ENCODE measurements around the gene HLCS. TPM values are rescaled to one million over a fixed set of nuclear protein-coding genes. Genes with fewer than 3 reads are reported as not detected.
A peak's percentile ranks its signal among the peaks of the same experiment; 100 is the strongest.

The HLCS gene
- polyA plus RNA-seq, 4 donors, result 2.7 to 13.7 (median 4.9) TPM

DNA sequence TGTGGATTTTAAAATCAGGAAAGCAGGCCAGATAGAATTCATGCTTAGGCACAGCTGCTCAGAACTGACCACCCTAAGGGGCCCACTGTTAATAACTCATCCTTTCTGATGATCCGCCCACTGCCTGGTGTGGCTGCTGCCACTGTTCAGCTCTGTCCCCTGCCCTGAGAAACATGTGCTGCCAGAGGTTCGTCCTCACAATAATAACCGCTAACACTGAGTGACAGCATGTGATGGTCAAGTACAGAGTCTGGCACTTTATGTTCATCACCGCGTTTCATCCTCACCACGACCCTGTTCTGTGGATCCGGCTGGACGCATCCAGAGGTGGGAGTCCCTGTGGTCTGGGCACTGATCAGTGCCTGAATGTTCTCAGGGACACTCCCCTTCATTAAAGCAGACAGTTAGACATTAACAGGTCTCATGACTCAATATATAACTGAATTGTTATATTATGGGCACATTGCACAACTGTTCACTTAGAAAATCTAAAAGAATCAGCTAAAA is 159.0 kb downstream of the HLCS start:
- DNase-seq, result peak in 1 of 2 donors; percentile 89
- Histone ChIP-seq H3K36me3 (ENCODE audit: control insufficient read depth in 3 of 3, insufficient read depth in 2 of 3, low read depth in 1 of 3, low read length in 3 of 3) (peaks cover 0 to 6% (median 0%) of the 10 kb centered on the region in 3 donors), H3K4me3 (ENCODE audit: low read depth in 1 of 3, low read length in 3 of 3) (no peak overlapping the region), H3K27ac (ENCODE audit: low read depth in 1 of 3, low read length in 2 of 3) (peak overlapping the region in 1 of 3 donors; percentile 29), H3K27me3 (ENCODE audit: control insufficient read depth in 3 of 3, insufficient read depth in 3 of 3, low read length in 3 of 3) (no peaks in the 10 kb centered on the region), H3K4me1 (ENCODE audit: control insufficient read depth in 3 of 3, insufficient read depth in 2 of 3, low read depth in 1 of 3, low read length in 2 of 3) (peaks cover 0 to 9% (median 0%) of the 10 kb centered on the region in 3 donors), H3K9me3 (ENCODE audit: control insufficient read depth in 2 of 2, insufficient read depth in 1 of 2, low read depth in 1 of 2, low read length in 1 of 2) (no peaks in the 10 kb centered on the region)
- 89 to 95% (median 93%) methylated on average over 8 of the region's 8 CpGs for WGBS, 3 donors
- FAIRE-seq, result no peak

DNA sequence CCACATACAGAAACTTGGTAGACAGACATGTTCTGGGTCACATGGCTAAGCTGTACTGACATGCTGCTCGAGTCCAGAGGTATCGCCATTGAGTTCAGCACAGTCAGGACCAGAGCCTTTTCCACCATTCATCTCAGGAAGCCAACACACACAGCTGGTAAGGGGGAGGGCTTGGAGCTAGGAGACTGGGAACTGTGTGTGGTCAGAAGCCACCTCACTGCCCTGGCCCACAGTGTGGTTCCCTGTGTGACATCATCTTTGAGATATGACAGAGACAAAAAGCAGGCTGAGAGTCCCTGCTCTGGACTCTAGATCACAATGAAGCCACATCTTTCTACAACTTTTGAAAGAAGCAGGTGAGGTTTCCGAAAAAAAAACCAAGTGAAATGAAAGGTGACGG is 160.4 kb downstream of the HLCS start:
- no peak for FAIRE-seq

GRCh38 chr21:36804874-36805611 is 161.4 kb downstream of the HLCS start:
- Histone ChIP-seq H3K36me3 (ENCODE audit: control insufficient read depth in 3 of 3, insufficient read depth in 2 of 3, low read depth in 1 of 3, low read length in 3 of 3) (peaks cover 0 to 6% (median 0%) of the 10 kb centered on the region in 3 donors), H3K27me3 (ENCODE audit: control insufficient read depth in 3 of 3, insufficient read depth in 3 of 3, low read length in 3 of 3) (no peaks in the 10 kb centered on the region), H3K9me3 (ENCODE audit: control insufficient read depth in 2 of 2, insufficient read depth in 1 of 2, low read depth in 1 of 2, low read length in 1 of 2) (no peaks in the 10 kb centered on the region), H3K27ac (ENCODE audit: low read depth in 1 of 3, low read length in 2 of 3) (no peak overlapping the region), H3K4me1 (ENCODE audit: control insufficient read depth in 3 of 3, insufficient read depth in 2 of 3, low read depth in 1 of 3, low read length in 2 of 3) (peaks cover 0 to 9% (median 0%) of the 10 kb centered on the region in 3 donors), H3K4me3 (ENCODE audit: low read depth in 1 of 3, low read length in 3 of 3) (no peak overlapping the region)
- no peak for FAIRE-seq
- no peak for DNase-seq
- WGBS, 3 donors, result 84 to 95% (median 93%) methylated on average over 17 of the region's 17 CpGs

More for the DNA sequence above, 160.4 kb downstream of the HLCS start:
- 92 to 95% (median 95%) methylated on average over 4 of the region's 4 CpGs for WGBS, 3 donors
- Histone ChIP-seq H3K4me3 (ENCODE audit: low read depth in 1 of 3, low read length in 3 of 3) (no peak overlapping the region), H3K27ac (ENCODE audit: low read depth in 1 of 3, low read length in 2 of 3) (no peak overlapping the region), H3K4me1 (ENCODE audit: control insufficient read depth in 3 of 3, insufficient read depth in 2 of 3, low read depth in 1 of 3, low read length in 2 of 3) (peaks cover 0 to 9% (median 0%) of the 10 kb centered on the region in 3 donors), H3K27me3 (ENCODE audit: control insufficient read depth in 3 of 3, insufficient read depth in 3 of 3, low read length in 3 of 3) (no peaks in the 10 kb centered on the region), H3K9me3 (ENCODE audit: control insufficient read depth in 2 of 2, insufficient read depth in 1 of 2, low read depth in 1 of 2, low read length in 1 of 2) (no peaks in the 10 kb centered on the region), H3K36me3 (ENCODE audit: control insufficient read depth in 3 of 3, insufficient read depth in 2 of 3, low read depth in 1 of 3, low read length in 3 of 3) (peaks cover 0 to 6% (median 0%) of the 10 kb centered on the region in 3 donors)
- no peak for DNase-seq

DNA sequence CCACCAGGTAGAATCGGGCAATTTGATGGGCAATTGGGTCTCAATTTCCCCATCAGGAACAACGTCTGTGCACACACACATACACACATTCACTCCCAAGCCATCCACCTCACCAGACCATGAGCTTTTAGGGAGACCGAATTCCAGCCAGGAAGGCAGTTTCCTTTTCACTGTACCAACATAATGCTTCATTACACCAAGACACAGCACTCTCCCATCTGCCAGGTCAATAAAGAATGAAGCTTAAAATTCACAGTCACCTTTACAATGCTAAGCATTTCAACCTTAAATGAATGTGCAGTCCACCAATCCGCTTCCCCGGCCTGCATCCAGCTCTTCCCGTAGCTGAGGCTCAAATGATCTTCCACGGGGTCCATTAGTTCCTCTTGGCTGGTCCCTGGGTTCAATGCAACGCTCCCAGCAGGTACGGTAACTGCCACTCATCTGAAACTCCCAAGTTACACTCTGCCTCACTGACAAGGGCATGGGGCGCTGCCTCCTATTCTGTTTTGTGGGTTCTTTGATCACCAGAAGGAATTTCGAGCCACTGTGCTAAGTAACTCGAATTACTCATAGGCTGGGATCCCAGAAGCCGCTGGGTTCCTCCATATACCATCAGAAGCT is 162.5 kb downstream of the HLCS start:
- Histone ChIP-seq H3K4me3 (ENCODE audit: low read depth in 1 of 3, low read length in 3 of 3) (no peak overlapping the region), H3K27me3 (ENCODE audit: control insufficient read depth in 3 of 3, insufficient read depth in 3 of 3, low read length in 3 of 3) (no peaks in the 10 kb centered on the region), H3K4me1 (ENCODE audit: control insufficient read depth in 3 of 3, insufficient read depth in 2 of 3, low read depth in 1 of 3, low read length in 2 of 3) (peaks cover 0 to 9% (median 0%) of the 10 kb centered on the region in 3 donors), H3K9me3 (ENCODE audit: control insufficient read depth in 2 of 2, insufficient read depth in 1 of 2, low read depth in 1 of 2, low read length in 1 of 2) (no peaks in the 10 kb centered on the region), H3K27ac (ENCODE audit: low read depth in 1 of 3, low read length in 2 of 3) (no peak overlapping the region), H3K36me3 (ENCODE audit: control insufficient read depth in 3 of 3, insufficient read depth in 2 of 3, low read depth in 1 of 3, low read length in 3 of 3) (peaks cover 0 to 6% (median 0%) of the 10 kb centered on the region in 3 donors)
- FAIRE-seq, result no peak
- 90 to 94% (median 93%) methylated on average over 13 of the region's 13 CpGs for WGBS, 3 donors
- no peak for DNase-seq

DNA sequence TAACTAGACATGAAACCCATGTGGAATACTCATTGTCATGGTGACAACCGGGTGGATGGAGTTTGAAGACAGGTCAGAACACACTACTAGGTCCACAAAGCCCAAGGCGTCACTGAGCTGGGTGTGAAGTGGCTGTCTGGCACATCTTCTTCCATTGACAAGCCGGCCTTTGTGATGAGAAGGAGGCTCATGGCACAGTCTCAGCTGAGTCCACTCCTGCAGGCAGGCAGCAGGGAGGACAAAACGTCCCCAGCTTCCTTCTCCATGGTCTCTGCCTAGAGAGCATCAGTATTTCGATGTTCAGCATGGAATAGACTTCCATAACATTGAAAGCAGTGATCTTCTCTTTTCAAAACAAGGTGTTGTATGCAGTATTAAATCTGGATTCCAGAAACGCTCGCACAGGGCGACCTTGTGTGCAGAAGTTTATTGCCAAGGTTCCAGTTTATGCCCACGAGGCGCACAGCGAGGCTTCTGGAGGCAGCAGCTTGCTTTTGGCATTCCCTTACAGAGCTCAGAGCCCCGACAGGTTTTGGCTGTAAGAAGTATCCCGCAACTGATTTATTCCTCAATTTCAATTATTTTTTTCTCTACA is 163.3 kb downstream of the HLCS start:
- peaks cover 0 to 6% (median 0%) of the 10 kb centered on the region in 3 donors for H3K36me3 ChIP-seq (ENCODE audit: control insufficient read depth in 3 of 3, insufficient read depth in 2 of 3, low read depth in 1 of 3, low read length in 3 of 3)
- H3K9me3 ChIP-seq (ENCODE audit: control insufficient read depth in 2 of 2, insufficient read depth in 1 of 2, low read depth in 1 of 2, low read length in 1 of 2), result no peaks in the 10 kb centered on the region
- WGBS, 3 donors, result 90 to 93% (median 91%) methylated on average over 13 of the region's 13 CpGs
- H3K4me1 ChIP-seq (ENCODE audit: control insufficient read depth in 3 of 3, insufficient read depth in 2 of 3, low read depth in 1 of 3, low read length in 2 of 3), result peaks cover 0 to 9% (median 0%) of the 10 kb centered on the region in 3 donors
- no peaks in the 10 kb centered on the region for H3K27me3 ChIP-seq (ENCODE audit: control insufficient read depth in 3 of 3, insufficient read depth in 3 of 3, low read length in 3 of 3)
- no peak for FAIRE-seq
- H3K4me3 ChIP-seq (ENCODE audit: low read depth in 1 of 3, low read length in 3 of 3), result no peak overlapping the region
- no peak for DNase-seq
- H3K27ac ChIP-seq (ENCODE audit: low read depth in 1 of 3, low read length in 2 of 3), result no peak overlapping the region

DNA sequence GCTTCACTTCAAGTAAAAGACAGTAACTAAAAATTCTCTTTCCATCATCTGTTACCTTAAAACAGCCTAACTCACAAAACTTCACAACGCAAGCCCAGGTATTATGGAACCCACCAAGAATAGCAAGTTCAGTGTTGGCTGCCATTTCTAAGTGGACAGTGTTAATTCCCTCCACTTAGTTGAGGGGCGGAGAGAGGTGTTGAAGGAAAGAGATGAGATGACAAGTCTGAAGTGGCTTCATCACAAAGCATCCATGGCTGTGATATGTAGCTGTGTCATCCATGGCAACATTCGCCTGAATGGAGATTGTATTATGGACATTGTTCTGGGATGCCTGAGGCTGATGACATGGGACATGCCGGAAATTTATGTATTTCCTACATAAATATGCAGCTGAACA is 165.7 kb downstream of the HLCS start:
- FAIRE-seq, result no peak
- Histone ChIP-seq H3K27me3 (ENCODE audit: control insufficient read depth in 3 of 3, insufficient read depth in 3 of 3, low read length in 3 of 3) (no peaks in the 10 kb centered on the region), H3K4me1 (ENCODE audit: control insufficient read depth in 3 of 3, insufficient read depth in 2 of 3, low read depth in 1 of 3, low read length in 2 of 3) (no peaks in the 10 kb centered on the region), H3K4me3 (ENCODE audit: low read depth in 1 of 3, low read length in 3 of 3) (no peak overlapping the region), H3K27ac (ENCODE audit: low read depth in 1 of 3, low read length in 2 of 3) (no peak overlapping the region), H3K36me3 (ENCODE audit: control insufficient read depth in 3 of 3, insufficient read depth in 2 of 3, low read depth in 1 of 3, low read length in 3 of 3) (peaks cover 0 to 6% (median 0%) of the 10 kb centered on the region in 3 donors), H3K9me3 (ENCODE audit: control insufficient read depth in 2 of 2, insufficient read depth in 1 of 2, low read depth in 1 of 2, low read length in 1 of 2) (peaks cover 0 to 13% of the 10 kb centered on the region in 2 donors)
- WGBS, 3 donors, result 92 to 97% (median 97%) methylated on average over 4 of the region's 4 CpGs
- DNase-seq, result no peak

GRCh38 chr21:36799869-36800268 is 166.6 kb downstream of the HLCS start:
- peak overlapping the region in 1 of 3 donors; percentile 13 for H3K27ac ChIP-seq (ENCODE audit: low read depth in 1 of 3, low read length in 2 of 3)
- no peaks in the 10 kb centered on the region for H3K27me3 ChIP-seq (ENCODE audit: control insufficient read depth in 3 of 3, insufficient read depth in 3 of 3, low read length in 3 of 3)
- peaks cover 0 to 13% of the 10 kb centered on the region in 2 donors for H3K9me3 ChIP-seq (ENCODE audit: control insufficient read depth in 2 of 2, insufficient read depth in 1 of 2, low read depth in 1 of 2, low read length in 1 of 2)
- DNase-seq (no peak), FAIRE-seq (no peak)
- peaks cover 0 to 3% (median 0%) of the 10 kb centered on the region in 3 donors for H3K36me3 ChIP-seq (ENCODE audit: control insufficient read depth in 3 of 3, insufficient read depth in 2 of 3, low read depth in 1 of 3, low read length in 3 of 3)
- no peaks in the 10 kb centered on the region for H3K4me1 ChIP-seq (ENCODE audit: control insufficient read depth in 3 of 3, insufficient read depth in 2 of 3, low read depth in 1 of 3, low read length in 2 of 3)
- WGBS, 3 donors, result 67 to 91% (median 88%) methylated on average over 5 of the region's 5 CpGs
- no peak overlapping the region for H3K4me3 ChIP-seq (ENCODE audit: low read depth in 1 of 3, low read length in 3 of 3)

DNA sequence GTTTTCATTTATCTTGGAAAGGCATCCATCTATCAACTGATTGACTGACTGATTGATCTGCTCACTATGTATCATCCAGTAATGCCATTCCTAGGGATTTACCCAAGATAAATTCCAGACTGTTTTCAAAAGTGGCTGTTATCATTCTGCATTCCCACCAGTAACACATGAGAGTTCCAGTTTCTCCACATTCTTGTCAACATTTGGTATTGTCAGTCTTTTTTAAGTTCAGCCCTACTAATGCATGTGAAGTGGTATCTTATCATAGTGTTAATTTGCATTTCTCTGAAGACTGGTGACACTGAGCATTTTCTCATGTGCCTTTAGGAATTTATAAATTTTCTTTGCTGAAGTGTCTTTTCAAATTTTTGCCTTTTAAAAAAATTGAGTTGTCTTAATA is 168.0 kb downstream of the HLCS start:
- Histone ChIP-seq H3K27ac (ENCODE audit: low read depth in 1 of 3, low read length in 2 of 3) (no peak overlapping the region), H3K4me3 (ENCODE audit: low read depth in 1 of 3, low read length in 3 of 3) (no peak overlapping the region), H3K4me1 (ENCODE audit: control insufficient read depth in 3 of 3, insufficient read depth in 2 of 3, low read depth in 1 of 3, low read length in 2 of 3) (no peaks in the 10 kb centered on the region), H3K9me3 (ENCODE audit: control insufficient read depth in 2 of 2, insufficient read depth in 1 of 2, low read depth in 1 of 2, low read length in 1 of 2) (peaks cover 0 to 13% of the 10 kb centered on the region in 2 donors), H3K27me3 (ENCODE audit: control insufficient read depth in 3 of 3, insufficient read depth in 3 of 3, low read length in 3 of 3) (no peaks in the 10 kb centered on the region), H3K36me3 (ENCODE audit: control insufficient read depth in 3 of 3, insufficient read depth in 2 of 3, low read depth in 1 of 3, low read length in 3 of 3) (peaks cover 0 to 3% (median 0%) of the 10 kb centered on the region in 3 donors)
- no peak for FAIRE-seq
- no peak for DNase-seq
